ENCODE results near the gene RAPGEF1.

- no peak for TF ChIP-seq CTCF (conservative IDR thresholded peaks at IDR 0.05 in 1 of 2, IDR thresholded peaks at IDR 0.05 in 1 of 2; ENCODE audit: low read depth in 1 of 2, low read length in 2 of 2)
- no peak for TF ChIP-seq EZH2 (IDR thresholded peaks at IDR 0.05; ENCODE audit: low read length, missing control alignments)
Observed at GRCh38 chr9:131771646-131772045, 31.8 kb upstream of the RAPGEF1 start.

Data from fibroblast of lung (primary cell).